Measurements from ENCODE around the gene NMNAT2.

- TF ChIP-seq, protein P1, sequence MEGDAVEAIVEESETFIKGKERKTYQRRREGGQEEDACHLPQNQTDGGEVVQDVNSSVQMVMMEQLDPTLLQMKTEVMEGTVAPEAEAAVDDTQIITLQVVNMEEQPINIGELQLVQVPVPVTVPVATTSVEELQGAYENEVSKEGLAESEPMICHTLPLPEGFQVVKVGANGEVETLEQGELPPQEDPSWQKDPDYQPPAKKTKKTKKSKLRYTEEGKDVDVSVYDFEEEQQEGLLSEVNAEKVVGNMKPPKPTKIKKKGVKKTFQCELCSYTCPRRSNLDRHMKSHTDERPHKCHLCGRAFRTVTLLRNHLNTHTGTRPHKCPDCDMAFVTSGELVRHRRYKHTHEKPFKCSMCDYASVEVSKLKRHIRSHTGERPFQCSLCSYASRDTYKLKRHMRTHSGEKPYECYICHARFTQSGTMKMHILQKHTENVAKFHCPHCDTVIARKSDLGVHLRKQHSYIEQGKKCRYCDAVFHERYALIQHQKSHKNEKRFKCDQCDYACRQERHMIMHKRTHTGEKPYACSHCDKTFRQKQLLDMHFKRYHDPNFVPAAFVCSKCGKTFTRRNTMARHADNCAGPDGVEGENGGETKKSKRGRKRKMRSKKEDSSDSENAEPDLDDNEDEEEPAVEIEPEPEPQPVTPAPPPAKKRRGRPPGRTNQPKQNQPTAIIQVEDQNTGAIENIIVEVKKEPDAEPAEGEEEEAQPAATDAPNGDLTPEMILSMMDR (IDR thresholded peaks at IDR 0.05): no peak
- no peak for TF ChIP-seq POLR2AphosphoS5 (IDR thresholded peaks at IDR 0.05)
These were observed 14.3 kb upstream of the NMNAT2 start for GRCh38 chr1:183432548-183432875.
